Activated naive CD8-positive, alpha-beta T cell treated with anti-CD3 and anti-CD28 coated beads, Interleukin-2, amount 10 ng/mL, durations not matched to agents 7 days and 5 days (primary cell): Measurements from ENCODE around the gene PADI3. TPM values are rescaled to one million over a fixed set of nuclear protein-coding genes. Genes with fewer than 3 reads are reported as not detected.
"Not testable (repeated sequence)": the region's sequence is repeated elsewhere in the genome, so short reads cannot be mapped to it uniquely, and the experiment has no call there.

Source experiments
- ATAC-seq: fragments of 150-1000 bp; cut with Tn5 transposase; one replicate; pipeline ENCODE4 v1.10.0; 2021; ENCODE audit warnings: low read depth, moderate library complexity
- POLR2A ChIA-PET: fragments of 350-600 bp; sonication (Branson Sonifier 250); formaldehyde crosslinking; loops from one replicate; lab custom pipeline; 2021; ENCODE audit warnings: antibody characterized with exemption; lab: Charles Lee
- DNase-seq: peaks from one replicate; pipeline ENCODE4 v3.0.0; 2021
- H3K27ac Mint-ChIP-seq: one replicate; pipeline ENCODE4 v1.8.0; 2022; ENCODE audit warnings: mild to moderate bottlenecking, mixed read lengths
- H3K27me3 Mint-ChIP-seq: one replicate; pipeline ENCODE4 v1.8.0; 2022; ENCODE audit warnings: mild to moderate bottlenecking, moderate library complexity, mixed read lengths
- H3K36me3 Mint-ChIP-seq: one replicate; pipeline ENCODE4 v1.8.0; 2021; ENCODE audit warnings: mild to moderate bottlenecking, mixed read lengths
- H3K4me1 Mint-ChIP-seq: one replicate; pipeline ENCODE4 v1.8.0; 2021; ENCODE audit warnings: mixed read lengths
- H3K4me3 Mint-ChIP-seq: one replicate; pipeline ENCODE4 v1.8.0; 2022; ENCODE audit warnings: mild to moderate bottlenecking, moderate library complexity, mixed read lengths
- H3K9me3 Mint-ChIP-seq: one replicate; pipeline ENCODE4 v1.8.0; 2021; ENCODE audit warnings: mixed read lengths
- total RNA-seq, 2 experiments: library from RNA; stranded (reverse); gene quantifications; one replicate each; pipeline ENCODE4 v1.2.3, GENCODE V29; 2021

The PADI3 gene
- total RNA-seq, 2 experiments from 2014 or later = not detected

DNA sequence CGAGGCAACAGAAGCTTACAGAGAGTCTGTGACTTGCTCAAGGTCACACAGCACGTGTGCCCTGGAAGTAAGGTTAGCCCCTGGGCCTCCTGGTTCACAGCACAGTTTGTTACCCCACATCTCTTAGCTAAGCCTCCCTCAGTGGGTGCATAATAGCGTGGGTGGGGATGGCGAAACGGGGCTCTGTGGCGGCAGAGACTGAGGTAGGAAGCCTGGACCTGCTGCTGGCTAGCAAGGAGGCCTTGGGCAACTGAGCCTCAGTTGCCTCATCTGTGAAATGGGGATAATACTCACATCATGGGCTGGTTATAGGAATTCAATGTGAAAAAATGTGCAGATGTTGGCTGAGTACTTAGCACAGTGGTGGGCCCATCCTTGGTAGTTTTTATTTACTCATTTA lies 59.7 kb downstream of the PADI3 start:
- Mint-ChIP-seq H3K36me3 (no peaks in the 10 kb centered on the region), H3K4me1 (peaks cover 3% of the 10 kb centered on the region), H3K9me3 (no peaks in the 10 kb centered on the region), H3K27me3 (peaks cover 15% of the 10 kb centered on the region), H3K4me3 (no peak overlapping the region), H3K27ac (no peak overlapping the region)
- POLR2A ChIA-PET = no interaction called here
- DNase-seq = no peak
- ATAC-seq = no peak

DNA sequence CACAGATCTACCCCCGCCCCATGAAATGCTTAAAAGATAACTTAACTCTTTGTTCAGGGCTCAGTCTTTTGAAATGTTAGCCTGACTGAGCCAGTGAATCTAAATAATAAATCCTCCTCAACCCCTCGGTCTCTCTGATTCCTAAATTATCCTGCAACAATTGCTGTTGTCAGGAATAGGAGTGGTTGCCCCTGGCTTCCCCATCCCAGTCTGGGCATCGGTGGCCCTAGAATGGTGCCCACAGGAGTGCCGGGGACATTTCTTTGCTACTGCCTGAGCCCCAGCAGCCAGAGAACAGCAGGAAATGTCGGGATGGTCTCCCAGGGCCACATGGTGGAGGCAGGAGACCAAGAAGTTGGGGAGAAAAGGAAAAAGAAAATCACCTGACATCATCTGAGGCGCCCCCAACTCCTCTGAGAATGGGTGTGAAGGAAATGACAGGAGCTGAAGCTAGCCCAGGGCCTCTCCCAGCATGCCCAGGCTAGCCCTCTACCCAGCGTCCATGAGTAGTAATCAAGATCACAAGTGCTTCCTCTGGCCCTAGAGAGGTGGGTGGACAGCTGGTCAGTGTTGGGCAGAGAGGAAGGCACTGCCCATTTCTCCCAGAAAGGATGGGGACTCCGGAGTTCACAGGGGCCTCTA lies 60.6 kb downstream of the PADI3 start:
- no peak for ATAC-seq
- Mint-ChIP-seq H3K27me3 (peaks cover 15% of the 10 kb centered on the region), H3K36me3 (no peaks in the 10 kb centered on the region), H3K9me3 (no peaks in the 10 kb centered on the region), H3K4me1 (peaks cover 3% of the 10 kb centered on the region), H3K4me3 (no peak overlapping the region), H3K27ac (no peak overlapping the region)
- POLR2A ChIA-PET = interaction anchor here (0.7 kb wide), 1 partner anchor 126 kb away, joined by 4 read pairs; no protein-coding TSS in a partner anchor
- DNase-seq = no peak

DNA sequence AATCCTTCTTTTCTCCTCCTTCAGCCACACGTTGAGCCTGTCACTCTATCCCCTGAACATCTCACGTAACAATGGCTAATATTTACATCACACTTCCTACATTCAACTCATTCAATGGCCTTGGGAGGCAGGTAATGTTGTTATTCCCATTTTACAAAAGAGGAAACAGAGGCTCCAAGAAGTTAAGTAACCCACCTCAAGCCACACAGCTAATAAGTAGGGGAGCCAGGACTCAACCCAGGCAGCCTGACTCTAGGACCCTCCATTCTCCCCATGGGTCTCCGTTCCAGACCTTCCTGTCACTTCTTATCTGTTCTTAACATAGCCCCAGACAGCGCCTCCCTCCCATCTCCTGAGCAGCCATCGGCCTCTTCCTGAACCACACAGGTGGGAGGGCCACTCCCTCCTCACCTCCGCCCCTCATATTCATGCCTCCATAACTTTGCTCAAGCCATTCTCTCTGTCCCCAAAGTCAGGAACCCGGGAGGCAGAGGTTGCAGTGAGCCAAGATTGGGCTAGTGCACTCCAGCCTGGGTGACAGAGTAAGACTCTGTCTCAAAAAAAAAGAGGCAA lies 61.3 kb downstream of the PADI3 start:
- Mint-ChIP-seq H3K27ac (no peak overlapping the region), H3K27me3 (peaks cover 15% of the 10 kb centered on the region), H3K9me3 (no peaks in the 10 kb centered on the region), H3K4me3 (no peak overlapping the region), H3K4me1 (peaks cover 3% of the 10 kb centered on the region), H3K36me3 (no peaks in the 10 kb centered on the region)
- DNase-seq (no peak), ATAC-seq (no peak)
- POLR2A ChIA-PET = no interaction called here

DNA sequence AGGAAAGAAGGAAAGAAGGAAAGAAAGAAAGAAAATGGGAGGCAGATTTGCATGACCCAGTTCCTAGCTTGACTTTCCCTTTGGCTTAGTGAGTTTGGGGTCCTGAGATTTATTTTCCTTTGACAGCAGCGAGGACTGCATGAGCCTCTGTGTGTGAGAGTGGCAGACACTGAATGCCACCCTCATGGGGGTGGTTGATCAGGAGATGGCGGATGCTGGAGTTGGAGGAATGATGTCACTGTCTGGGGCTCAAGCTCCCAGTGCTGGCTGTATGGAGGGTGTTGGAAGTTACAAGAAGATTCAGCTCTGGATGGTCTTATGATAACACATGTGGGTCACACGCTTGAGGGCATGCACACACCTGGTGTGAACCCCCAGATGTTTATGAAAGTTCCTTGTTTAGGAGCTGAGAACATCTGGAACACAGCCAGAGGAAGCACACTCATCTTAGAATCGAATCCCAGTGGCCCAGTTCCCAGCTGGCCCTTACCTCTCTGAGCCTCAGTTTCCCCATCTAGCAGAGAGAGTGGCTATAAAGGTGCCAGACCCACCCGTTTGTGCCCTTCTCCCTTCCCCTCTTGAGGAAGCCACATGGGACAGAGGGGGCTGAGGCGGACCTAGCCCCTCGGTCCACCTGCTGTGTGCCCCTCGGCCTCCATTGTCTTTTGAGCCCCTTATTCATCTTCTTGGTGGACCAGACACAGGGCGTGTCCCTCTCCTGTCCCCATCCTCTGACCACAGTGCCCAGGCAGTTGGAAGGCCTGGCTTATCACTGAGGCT lies 64.8 kb downstream of the PADI3 start:
- H3K9me3 Mint-ChIP-seq = no peaks in the 10 kb centered on the region
- peaks cover 3% of the 10 kb centered on the region for H3K4me1 Mint-ChIP-seq
- no peak overlapping the region for H3K4me3 Mint-ChIP-seq
- POLR2A ChIA-PET = no interaction called here
- H3K27ac Mint-ChIP-seq = no peak overlapping the region
- ATAC-seq = no peak
- H3K27me3 Mint-ChIP-seq = peaks cover 13% of the 10 kb centered on the region
- H3K36me3 Mint-ChIP-seq = no peaks in the 10 kb centered on the region
- no peak for DNase-seq

DNA sequence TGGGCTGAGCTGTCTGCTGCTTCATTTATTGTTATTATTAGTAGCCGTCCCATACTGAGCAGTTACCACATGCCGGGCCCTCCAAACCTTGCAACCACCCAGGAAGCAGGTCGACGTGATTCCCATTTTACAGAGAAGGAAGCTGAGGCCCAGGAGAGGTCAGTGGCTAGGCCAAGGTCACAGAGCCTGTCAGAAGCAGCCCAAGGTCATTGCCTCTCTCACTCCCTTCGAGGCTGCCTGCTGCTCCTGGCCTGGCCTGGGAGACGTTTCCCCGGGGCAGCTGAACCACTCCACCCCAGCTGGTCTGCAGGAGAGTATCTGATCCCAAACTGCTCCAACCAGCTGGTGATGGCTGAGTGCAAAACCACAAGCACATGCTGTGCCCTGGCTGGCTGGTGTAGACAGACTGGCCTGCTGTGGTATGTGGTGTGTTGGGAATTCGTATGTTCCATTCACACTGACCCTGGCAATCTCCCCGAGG lies 65.6 kb downstream of the PADI3 start:
- Mint-ChIP-seq H3K4me3 (no peak overlapping the region), H3K27me3 (peaks cover 9% of the 10 kb centered on the region), H3K27ac (no peak overlapping the region), H3K9me3 (no peaks in the 10 kb centered on the region), H3K36me3 (no peaks in the 10 kb centered on the region), H3K4me1 (peaks cover 3% of the 10 kb centered on the region)
- POLR2A ChIA-PET = no interaction called here
- no peak for DNase-seq
- no peak for ATAC-seq

DNA sequence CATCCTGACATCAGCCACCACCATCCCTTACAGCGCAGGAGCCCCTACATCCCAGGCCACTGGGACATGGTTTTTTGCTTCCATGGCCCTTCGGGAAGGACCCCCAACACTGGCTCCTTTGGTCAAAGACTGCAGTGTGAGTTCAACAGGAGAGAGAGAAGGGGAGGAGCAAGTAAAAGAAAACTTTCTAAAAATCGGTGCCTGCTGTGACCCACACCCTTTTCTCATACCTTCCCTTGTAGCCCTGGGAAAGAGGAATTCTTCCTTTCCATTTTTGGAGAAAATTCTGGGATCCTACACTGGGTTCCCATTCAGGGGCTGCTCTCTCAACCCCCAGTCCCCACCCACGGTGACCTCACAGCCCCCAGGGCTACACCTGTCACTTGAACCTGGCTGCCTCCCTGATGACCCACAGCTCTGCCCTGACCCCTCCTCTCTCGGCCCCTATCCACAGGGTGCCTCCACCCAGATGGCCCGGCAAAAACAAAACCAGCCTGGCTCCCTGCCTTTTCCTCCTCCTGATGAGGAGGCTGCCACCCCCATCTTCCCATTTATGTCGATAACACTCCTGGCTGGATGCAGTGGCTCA lies 66.7 kb downstream of the PADI3 start:
- Mint-ChIP-seq H3K27ac (no peak overlapping the region), H3K4me3 (no peak overlapping the region)
- POLR2A ChIA-PET = no interaction called here

GRCh38 chr1:17316704-17317103 lies 67.8 kb downstream of the PADI3 start:
- no peaks in the 10 kb centered on the region for H3K9me3 Mint-ChIP-seq
- no peak for DNase-seq
- no peak for ATAC-seq
- no peaks in the 10 kb centered on the region for H3K36me3 Mint-ChIP-seq
- H3K4me1 Mint-ChIP-seq = peaks cover 3% of the 10 kb centered on the region
- POLR2A ChIA-PET = no interaction called here
- peaks cover 5% of the 10 kb centered on the region for H3K27me3 Mint-ChIP-seq
- no peak overlapping the region for H3K27ac Mint-ChIP-seq
- no peak overlapping the region for H3K4me3 Mint-ChIP-seq

More for the DNA sequence above, 66.7 kb downstream of the PADI3 start:
- Mint-ChIP-seq H3K27me3 (peaks cover 5% of the 10 kb centered on the region), H3K9me3 (no peaks in the 10 kb centered on the region), H3K36me3 (no peaks in the 10 kb centered on the region), H3K4me1 (peaks cover 3% of the 10 kb centered on the region)
- DNase-seq (no peak), ATAC-seq (no peak)

DNA sequence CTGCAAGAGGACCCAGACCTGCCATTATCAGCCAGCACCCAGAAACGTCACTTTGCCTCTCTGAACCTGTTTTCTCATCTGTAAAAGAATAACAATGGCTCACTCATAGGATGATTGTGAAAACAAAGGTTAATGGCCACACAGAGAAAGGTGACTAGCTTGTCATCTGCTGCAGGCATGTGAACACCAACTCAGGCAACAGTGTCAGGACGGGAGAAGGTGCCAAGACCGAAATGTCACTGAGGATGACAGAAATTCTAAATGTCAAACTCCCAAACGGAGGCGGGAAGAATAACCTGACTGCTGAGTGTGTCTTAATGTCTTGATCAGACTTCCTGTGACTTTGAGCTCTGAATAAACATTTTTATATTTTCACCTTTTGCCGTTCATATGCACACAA lies 69.4 kb downstream of the PADI3 start:
- POLR2A ChIA-PET = no interaction called here
- Mint-ChIP-seq H3K4me3 (no peak overlapping the region), H3K27ac (no peak overlapping the region), H3K27me3 (peaks cover 6% of the 10 kb centered on the region), H3K4me1 (no peaks in the 10 kb centered on the region), H3K36me3 (no peaks in the 10 kb centered on the region), H3K9me3 (no peaks in the 10 kb centered on the region)
- no peak for DNase-seq
- no peak for ATAC-seq

GRCh38 chr1:17319561-17320350 lies 70.9 kb downstream of the PADI3 start:
- no peak for ATAC-seq
- POLR2A ChIA-PET = no interaction called here

DNA sequence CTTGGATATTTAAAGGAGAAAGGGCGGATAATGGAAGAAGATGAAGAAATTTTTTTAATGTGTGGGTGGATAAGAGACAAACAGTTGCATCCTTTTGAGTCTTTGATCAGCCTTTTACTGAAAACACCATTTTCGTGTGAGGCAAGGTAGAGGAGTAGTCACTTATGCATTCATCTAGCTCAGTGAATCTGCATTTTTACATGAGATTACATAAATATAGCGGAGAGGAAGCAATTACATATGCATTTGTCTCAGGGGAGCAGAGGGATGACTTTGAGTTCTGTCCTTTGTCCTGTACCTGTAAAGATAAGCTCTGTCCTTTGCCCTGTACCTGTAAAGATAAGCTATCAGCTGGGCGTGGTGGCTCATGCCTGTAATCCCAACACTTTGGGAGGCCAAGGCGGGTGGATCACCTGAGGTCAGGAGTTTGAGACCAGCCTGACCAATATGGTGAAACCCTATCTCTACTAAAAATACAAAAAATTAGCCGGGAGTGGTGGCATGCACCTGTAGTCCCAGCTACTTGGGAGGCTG lies 73.0 kb downstream of the PADI3 start:
- not testable (repeated sequence) for H3K9me3 Mint-ChIP-seq, H3K4me3 Mint-ChIP-seq, H3K27ac Mint-ChIP-seq, ATAC-seq, H3K36me3 Mint-ChIP-seq, H3K4me1 Mint-ChIP-seq, DNase-seq
- H3K27me3 Mint-ChIP-seq = peaks cover 21% of the 10 kb centered on the region
- POLR2A ChIA-PET = interaction anchor here (0.5 kb wide), 1 partner anchor 416 kb away, joined by 3 read pairs; no protein-coding TSS in a partner anchor

More at GRCh38 chr1:17319561-17320350, 70.9 kb downstream of the PADI3 start:
- H3K27me3 Mint-ChIP-seq = peaks cover 12% of the 10 kb centered on the region
- H3K4me3 Mint-ChIP-seq = no peak overlapping the region
- H3K9me3 Mint-ChIP-seq = no peaks in the 10 kb centered on the region
- H3K36me3 Mint-ChIP-seq = no peaks in the 10 kb centered on the region
- DNase-seq = no peak
- no peaks in the 10 kb centered on the region for H3K4me1 Mint-ChIP-seq
- no peak overlapping the region for H3K27ac Mint-ChIP-seq

GRCh38 chr1:17328855-17329254 lies 80.0 kb downstream of the PADI3 start:
- DNase-seq (no peak), ATAC-seq (no peak)
- POLR2A ChIA-PET = no interaction called here
- Mint-ChIP-seq H3K4me3 (no peak overlapping the region), H3K27ac (no peak overlapping the region), H3K4me1 (no peaks in the 10 kb centered on the region), H3K27me3 (peaks cover 19% of the 10 kb centered on the region), H3K9me3 (no peaks in the 10 kb centered on the region), H3K36me3 (no peaks in the 10 kb centered on the region)

DNA sequence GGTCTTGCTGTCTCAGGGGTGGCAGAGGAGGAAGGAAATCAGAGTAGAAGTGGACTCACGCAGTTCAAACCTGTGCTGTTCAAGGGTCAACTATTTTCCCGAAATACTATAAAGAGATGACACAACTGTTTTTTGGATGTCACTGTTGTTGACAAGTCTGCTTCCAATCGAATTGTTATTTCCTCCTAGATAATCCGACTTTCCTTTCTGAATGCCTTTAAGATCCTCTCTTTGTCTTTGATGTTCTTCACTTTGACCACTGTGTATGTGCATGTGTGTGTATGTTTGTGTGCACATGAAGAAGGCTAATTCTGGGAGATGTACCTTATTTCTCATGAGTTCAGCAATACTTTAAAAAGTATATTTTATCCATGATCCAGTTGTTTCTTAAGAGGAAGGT lies 80.7 kb downstream of the PADI3 start:
- Mint-ChIP-seq H3K36me3 (no peaks in the 10 kb centered on the region), H3K4me3 (no peak overlapping the region), H3K4me1 (no peaks in the 10 kb centered on the region), H3K9me3 (no peaks in the 10 kb centered on the region), H3K27ac (no peak overlapping the region), H3K27me3 (peaks cover 17% of the 10 kb centered on the region)
- POLR2A ChIA-PET = no interaction called here
- ATAC-seq = no peak
- no peak for DNase-seq

DNA sequence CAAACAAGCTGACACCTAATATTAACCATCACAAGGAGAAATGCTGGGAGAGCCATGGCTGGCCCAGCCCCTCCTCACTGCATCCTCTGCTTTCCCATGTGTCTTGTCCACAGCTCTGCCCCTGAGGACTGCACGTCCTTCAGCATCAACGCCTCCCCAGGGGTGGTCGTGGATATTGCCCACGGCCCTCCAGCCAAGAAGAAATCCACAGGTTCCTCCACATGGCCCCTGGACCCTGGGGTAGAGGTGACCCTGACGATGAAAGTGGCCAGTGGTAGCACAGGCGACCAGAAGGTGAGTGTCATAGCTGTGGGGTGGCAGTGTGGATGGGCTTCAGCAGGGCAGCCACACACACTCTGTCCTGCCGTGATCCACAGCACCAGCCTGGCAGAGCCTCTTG lies 82.0 kb downstream of the PADI3 start:
- Mint-ChIP-seq H3K9me3 (no peaks in the 10 kb centered on the region), H3K27me3 (peaks cover 13% of the 10 kb centered on the region), H3K27ac (no peak overlapping the region), H3K36me3 (no peaks in the 10 kb centered on the region), H3K4me3 (no peak overlapping the region), H3K4me1 (no peaks in the 10 kb centered on the region)
- POLR2A ChIA-PET = no interaction called here
- no peak for ATAC-seq
- DNase-seq = no peak
